T1000 (cell line): Measurements from ENCODE around the gene UBXN10.
A peak's percentile ranks its signal among the peaks of the same experiment; 100 is the strongest.

Source experiments
- DNase-seq: peaks from one replicate; lab custom pipeline; 2025; ENCODE audit warnings: mixed read lengths; lab: John Stamatoyannopoulos, UW

Gene UBXN10

GRCh38 chr1:20151906-20152598 is 33.8 kb upstream of the UBXN10 start:
- peak; percentile 64 for DNase-seq

- DNase-seq: no peak
These were observed 33.3 kb upstream of the UBXN10 start for GRCh38 chr1:20152599-20152930.

GRCh38 chr1:20153000-20153418 is 32.9 kb upstream of the UBXN10 start:
- no peak for DNase-seq

- no peak for DNase-seq
These were observed 31.5 kb upstream of the UBXN10 start for GRCh38 chr1:20154301-20154831.

- no peak for DNase-seq
These were observed 27.4 kb upstream of the UBXN10 start for GRCh38 chr1:20158358-20159070.

- no peak for DNase-seq
These were observed 25.9 kb upstream of the UBXN10 start for GRCh38 chr1:20160034-20160433.

- DNase-seq: no peak
These were observed 21.1 kb upstream of the UBXN10 start for GRCh38 chr1:20164694-20165202.

- DNase-seq: no peak
These were observed 20.4 kb upstream of the UBXN10 start for GRCh38 chr1:20165522-20165951.

- no peak for DNase-seq
These were observed 19.8 kb upstream of the UBXN10 start for GRCh38 chr1:20166051-20166450.

GRCh38 chr1:20167126-20167525 is 18.8 kb upstream of the UBXN10 start:
- no peak for DNase-seq

- DNase-seq: no peak
These were observed 17.1 kb upstream of the UBXN10 start for GRCh38 chr1:20168564-20169491.

- DNase-seq: no peak
These were observed 16.0 kb upstream of the UBXN10 start for GRCh38 chr1:20169932-20170331.

GRCh38 chr1:20172033-20172590 is 13.8 kb upstream of the UBXN10 start:
- DNase-seq: no peak

- no peak for DNase-seq
These were observed 10.8 kb upstream of the UBXN10 start for GRCh38 chr1:20174937-20175666.

GRCh38 chr1:20178634-20179370 is 7.1 kb upstream of the UBXN10 start:
- DNase-seq: no peak

GRCh38 chr1:20179371-20180128 is 6.3 kb upstream of the UBXN10 start:
- DNase-seq: no peak

- no peak for DNase-seq
These were observed 5.6 kb upstream of the UBXN10 start for GRCh38 chr1:20180129-20180843.

GRCh38 chr1:20180844-20181207 is 5.1 kb upstream of the UBXN10 start:
- DNase-seq: no peak

- no peak for DNase-seq
These were observed 3.5 kb upstream of the UBXN10 start for GRCh38 chr1:20182415-20182814.
